PC-9 (cell line): ENCODE results near the gene KRTAP5-9. TPM values are rescaled to one million over a fixed set of nuclear protein-coding genes. Genes with fewer than 3 reads are reported as not detected.
"Not testable (repeated sequence)": the region's sequence is repeated elsewhere in the genome, so short reads cannot be mapped to it uniquely, and the experiment has no call there.

Experiments
- BruUV-seq: library from RNA; stranded (reverse); fragments of 400-500 nt; replicated peaks from 2 replicates; lab custom pipeline; 2021; lab: Mats Ljungman, UMichigan
- CTCF ChIA-PET: fragments of 300-600 bp; sonication (Branson Sonifier 250); formaldehyde crosslinking; loops from one replicate; lab custom pipeline; 2022; ENCODE audit warnings: antibody characterized with exemption; lab: Charles Lee
- POLR2A ChIA-PET: fragments of 300-600 bp; sonication (Branson Sonifier 250); formaldehyde crosslinking; loops from one replicate; lab custom pipeline; 2022; ENCODE audit warnings: antibody characterized with exemption; ENCODE audit not compliant: unreplicated experiment; lab: Charles Lee
- DNase-seq, 2 experiments: peaks; one replicate each; pipeline versions ENCODE4 v3.0.0 to v3.0.0-alpha.2; 2015 to 2022; ENCODE audit warnings: mixed read lengths in 1 of 2
- H2AFZ ChIP-seq: fragments of 200-600 bp; sonication (generic); 2 replicates; pipeline ENCODE4 v1.8.1; 2017; ENCODE audit warnings: antibody characterized with exemption
- H3F3A ChIP-seq: fragments of 200-600 bp; sonication (generic); 2 replicates; pipeline ENCODE4 v1.8.1; 2017; ENCODE audit warnings: antibody characterized with exemption, mild to moderate bottlenecking, low read depth; ENCODE audit not compliant: insufficient read depth
- H3K27ac ChIP-seq: fragments of 200-600 bp; sonication (generic); 2 replicates; pipeline ENCODE4 v1.6.1; 2016; ENCODE audit warnings: mixed run types
- H3K27me3 ChIP-seq: fragments of 200-600 bp; sonication (generic); 2 replicates; pipeline ENCODE4 v1.6.1; 2016; ENCODE audit warnings: low read depth, mixed run types; ENCODE audit not compliant: insufficient read depth
- H3K36me3 ChIP-seq: fragments of 200-600 bp; sonication (generic); 2 replicates; pipeline ENCODE4 v1.6.1; 2016; ENCODE audit warnings: low read depth, mixed run types
- H3K4me1 ChIP-seq: fragments of 200-600 bp; sonication (generic); replicated peaks from 2 replicates; pipeline ENCODE4 v1.6.1; 2016; ENCODE audit warnings: mixed run types; ENCODE audit not compliant: insufficient read depth
- H3K4me2 ChIP-seq: fragments of 200-600 bp; sonication (generic); 2 replicates; pipeline ENCODE4 v1.6.1; 2017; ENCODE audit warnings: mixed run types
- H3K4me3 ChIP-seq: fragments of 200-600 bp; sonication (generic); 2 replicates; pipeline ENCODE4 v1.6.1; 2016; ENCODE audit warnings: mixed run types
- H3K79me2 ChIP-seq: fragments of 200-600 bp; sonication (generic); 2 replicates; pipeline ENCODE4 v1.6.1; 2017; ENCODE audit warnings: low read depth, mixed run types
- H3K9me2 ChIP-seq: fragments of 200-600 bp; sonication (generic); 2 replicates; pipeline ENCODE4 v1.8.1; 2017; ENCODE audit warnings: mild to moderate bottlenecking; ENCODE audit not compliant: insufficient read depth
- H3K9me3 ChIP-seq: fragments of 200-600 bp; sonication (generic); 2 replicates; pipeline ENCODE4 v1.8.1; 2016; ENCODE audit warnings: low read depth; ENCODE audit not compliant: insufficient read depth
- H4K20me1 ChIP-seq: fragments of 200-600 bp; sonication (generic); 2 replicates; pipeline ENCODE4 v1.8.1; 2017; ENCODE audit not compliant: insufficient read depth
- EZH2 ChIP-seq: fragments of 200-600 bp; sonication (generic); IDR thresholded peaks from 2 replicates; pipeline ENCODE4 v1.8.0; 2017; ENCODE audit warnings: antibody characterized with exemption, low read depth
- intact Hi-C: fragments of 100-400 bp; cut with micrococcal nuclease; formaldehyde crosslinking; loops from one replicate; pipeline ENCODE4 v1.10.0; 2022; ENCODE audit not compliant: unreplicated experiment
- total RNA-seq: library from RNA; stranded (reverse); gene quantifications from 2 replicates; pipeline ENCODE4 v1.2.3, GENCODE V29; 2021
- TF ChIP-seq, protein P1 (sequence below): fragments of 200-600 bp; sonication (generic); conservative IDR thresholded peaks from 2 replicates; pipeline ENCODE4 v1.6.1; 2017; ENCODE audit warnings: mixed run types, antibody characterized with exemption, mild to moderate bottlenecking, moderate library complexity

KRTAP5-9 gene
- total RNA-seq, 1 experiment from 2014 or later = not detected

- no TSS peak for BruUV-seq
- Histone ChIP-seq H3K27me3 (no peaks in the 10 kb centered on the region), H3K9me3 (no peaks in the 10 kb centered on the region), H3F3A (no peaks in the 10 kb centered on the region), H3K4me1 (no peaks in the 10 kb centered on the region), H3K79me2 (no peaks in the 10 kb centered on the region), H3K9me2 (no peaks in the 10 kb centered on the region), H3K36me3 (no peaks in the 10 kb centered on the region), H3K4me2 (no peak overlapping the region), H3K4me3 (no peak overlapping the region), H4K20me1 (no peaks in the 10 kb centered on the region), H2AFZ (no peak overlapping the region), H3K27ac (no peak overlapping the region)
- DNase-seq = no peak
- CTCF ChIA-PET = no interaction called here
- POLR2A ChIA-PET = no interaction called here
- intact Hi-C loops = no loop called here
- TF ChIP-seq, protein P1, sequence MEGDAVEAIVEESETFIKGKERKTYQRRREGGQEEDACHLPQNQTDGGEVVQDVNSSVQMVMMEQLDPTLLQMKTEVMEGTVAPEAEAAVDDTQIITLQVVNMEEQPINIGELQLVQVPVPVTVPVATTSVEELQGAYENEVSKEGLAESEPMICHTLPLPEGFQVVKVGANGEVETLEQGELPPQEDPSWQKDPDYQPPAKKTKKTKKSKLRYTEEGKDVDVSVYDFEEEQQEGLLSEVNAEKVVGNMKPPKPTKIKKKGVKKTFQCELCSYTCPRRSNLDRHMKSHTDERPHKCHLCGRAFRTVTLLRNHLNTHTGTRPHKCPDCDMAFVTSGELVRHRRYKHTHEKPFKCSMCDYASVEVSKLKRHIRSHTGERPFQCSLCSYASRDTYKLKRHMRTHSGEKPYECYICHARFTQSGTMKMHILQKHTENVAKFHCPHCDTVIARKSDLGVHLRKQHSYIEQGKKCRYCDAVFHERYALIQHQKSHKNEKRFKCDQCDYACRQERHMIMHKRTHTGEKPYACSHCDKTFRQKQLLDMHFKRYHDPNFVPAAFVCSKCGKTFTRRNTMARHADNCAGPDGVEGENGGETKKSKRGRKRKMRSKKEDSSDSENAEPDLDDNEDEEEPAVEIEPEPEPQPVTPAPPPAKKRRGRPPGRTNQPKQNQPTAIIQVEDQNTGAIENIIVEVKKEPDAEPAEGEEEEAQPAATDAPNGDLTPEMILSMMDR = no peak
- TF ChIP-seq EZH2 = no peak
Observed at GRCh38 chr11:71535825-71536224, 12.4 kb upstream of the KRTAP5-9 start.

DNA sequence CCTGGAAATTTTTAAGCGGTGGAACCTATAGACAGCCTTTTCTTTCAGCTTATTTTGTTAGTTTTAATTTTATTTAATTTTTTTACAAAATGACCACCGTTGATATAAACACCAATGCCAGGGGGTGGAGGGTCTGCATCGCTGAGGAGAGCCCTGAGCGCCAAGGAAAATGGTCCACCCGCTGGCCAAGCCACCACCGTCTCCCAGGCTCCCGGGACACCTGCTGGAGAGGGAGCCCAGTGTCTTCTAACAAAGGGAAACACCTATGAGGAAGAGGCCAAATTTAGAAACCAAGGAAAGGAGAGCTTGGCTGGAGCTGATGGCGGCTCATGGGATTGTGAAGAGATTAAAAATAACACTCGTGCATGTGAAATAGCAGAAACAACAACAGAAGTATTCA lies 10.7 kb upstream of the KRTAP5-9 start:
- Histone ChIP-seq H3K9me3 (no peaks in the 10 kb centered on the region), H3K4me1 (no peaks in the 10 kb centered on the region), H3K4me3 (no peak overlapping the region), H3K36me3 (no peaks in the 10 kb centered on the region), H3K79me2 (no peaks in the 10 kb centered on the region), H3F3A (no peaks in the 10 kb centered on the region), H4K20me1 (no peaks in the 10 kb centered on the region), H2AFZ (no peak overlapping the region), H3K27me3 (no peaks in the 10 kb centered on the region), H3K4me2 (no peak overlapping the region), H3K9me2 (no peaks in the 10 kb centered on the region), H3K27ac (no peak overlapping the region)
- TF ChIP-seq, protein P1 = no peak
- TF ChIP-seq EZH2 = no peak
- ChIA-PET POLR2A (no interaction called here), CTCF (interaction anchor here (0.6 kb wide), 2 partner anchors 119 to 318 kb away, joined by 3 read pairs; no protein-coding TSS in a partner anchor)
- no peak for DNase-seq
- intact Hi-C loops = no loop called here
- no TSS peak for BruUV-seq

DNA sequence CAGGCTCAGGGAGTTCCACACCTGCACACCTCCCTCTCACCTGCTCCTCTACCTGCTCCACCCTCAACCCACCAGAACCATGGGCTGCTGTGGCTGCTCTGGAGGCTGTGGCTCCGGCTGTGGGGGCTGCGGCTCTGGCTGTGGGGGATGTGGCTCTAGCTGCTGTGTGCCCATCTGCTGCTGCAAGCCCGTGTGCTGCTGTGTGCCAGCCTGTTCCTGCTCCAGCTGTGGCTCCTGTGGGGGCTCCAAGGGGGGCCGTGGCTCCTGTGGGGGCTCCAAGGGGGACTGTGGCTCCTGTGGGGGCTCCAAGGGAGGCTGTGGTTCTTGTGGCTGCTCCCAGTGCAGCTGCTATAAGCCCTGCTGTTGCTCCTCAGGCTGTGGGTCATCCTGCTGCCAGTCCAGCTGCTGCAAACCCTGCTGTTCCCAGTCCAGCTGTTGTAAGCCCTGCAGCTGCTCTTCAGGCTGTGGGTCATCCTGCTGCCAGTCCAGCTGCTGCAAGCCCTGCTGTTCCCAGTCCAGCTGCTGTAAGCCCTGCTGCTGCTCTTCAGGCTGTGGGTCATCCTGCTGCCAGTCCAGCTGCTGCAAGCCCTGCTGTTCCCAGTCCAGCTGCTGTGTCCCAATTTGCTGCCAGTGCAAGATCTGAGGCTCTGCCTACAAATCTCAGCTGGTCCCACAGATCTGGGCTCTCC lies 10.1 kb upstream of the KRTAP5-9 start, which contains the start of gene KRTAP5-8:
KRTAP5-8 (plus strand) TSS at position 49 of the 689 bp plus-strand sequence; CDS start at position 80, 31 bp downstream.
- H3K9me3 ChIP-seq, H2AFZ ChIP-seq, H3K4me1 ChIP-seq, POLR2A ChIA-PET, H3K36me3 ChIP-seq, intact Hi-C loops, H3K27ac ChIP-seq, H3K4me2 ChIP-seq, H3K79me2 ChIP-seq, H3K4me3 ChIP-seq, H3K9me2 ChIP-seq, DNase-seq, H3K27me3 ChIP-seq, H3F3A ChIP-seq, H4K20me1 ChIP-seq, BruUV-seq: not testable (repeated sequence)
- CTCF ChIA-PET = interaction anchor here (0.6 kb wide), 2 partner anchors 119 to 317 kb away, joined by 3 read pairs; no protein-coding TSS in a partner anchor
